Cardiac muscle cell (in vitro differentiated cells and primary cell): ENCODE data around the gene NKX6-2. TPM values are rescaled to one million over a fixed set of nuclear protein-coding genes. Genes with fewer than 3 reads are reported as not detected.

Experiments used
- DNase-seq, 2 donors: peaks; one replicate each; pipeline versions ENCODE4 v3.0.0 to v3.0.0-alpha.2; 2010 to 2017; ENCODE audit warnings: low read depth in 1 of 2, low spot score in 1 of 2
- H3K27ac ChIP-seq: fragments of 200-600 bp; sonication (generic); 2 replicates; pipeline ENCODE4 v1.5.1; 2016
- H3K27me3 ChIP-seq: fragments of 200-600 bp; sonication (generic); 2 replicates; pipeline ENCODE4 v1.6.0; 2016; ENCODE audit warnings: control low read depth
- H3K36me3 ChIP-seq: fragments of 200-600 bp; sonication (generic); 2 replicates; pipeline ENCODE4 v1.5.1; 2016; ENCODE audit warnings: control low read depth
- H3K4me1 ChIP-seq: fragments of 200-600 bp; sonication (generic); 2 replicates; pipeline ENCODE4 v1.8.1; 2017; ENCODE audit warnings: low read depth, mild to moderate bottlenecking, mixed run types
- H3K4me3 ChIP-seq: fragments of 200-600 bp; sonication (generic); 2 replicates; pipeline ENCODE4 v1.5.1; 2016; ENCODE audit warnings: mild to moderate bottlenecking
- H3K9me3 ChIP-seq: fragments of 200-600 bp; sonication (generic); 2 replicates; pipeline ENCODE4 v1.5.1; 2017; ENCODE audit warnings: low read depth, mild to moderate bottlenecking, control low read depth
- polyA plus RNA-seq: library from polyadenylated mRNA; unstranded; fragments of >200 nt; fragmentation: Nextera tagmentation; extraction: Ambion mirVana; gene quantifications from 2 replicates; pipeline ENCODE4 v1.2.1, GENCODE V29; 2016
- total RNA-seq: library from RNA; depleted of rRNA; stranded (reverse); fragments of >200 nt; gene quantifications from 2 replicates; pipeline ENCODE4 v1.2.3, GENCODE V29; 2016
- TF ChIP-seq, protein P1 (sequence below): IDR thresholded peaks from 2 replicates; pipeline ENCODE4 v1.5.1; 2012; ENCODE audit warnings: low read depth, mild to moderate bottlenecking, low read length

The NKX6-2 gene
- total and polyA plus RNA-seq, 2 experiments from 2014 or later, result 0.09 to 15.4 TPM

DNA sequence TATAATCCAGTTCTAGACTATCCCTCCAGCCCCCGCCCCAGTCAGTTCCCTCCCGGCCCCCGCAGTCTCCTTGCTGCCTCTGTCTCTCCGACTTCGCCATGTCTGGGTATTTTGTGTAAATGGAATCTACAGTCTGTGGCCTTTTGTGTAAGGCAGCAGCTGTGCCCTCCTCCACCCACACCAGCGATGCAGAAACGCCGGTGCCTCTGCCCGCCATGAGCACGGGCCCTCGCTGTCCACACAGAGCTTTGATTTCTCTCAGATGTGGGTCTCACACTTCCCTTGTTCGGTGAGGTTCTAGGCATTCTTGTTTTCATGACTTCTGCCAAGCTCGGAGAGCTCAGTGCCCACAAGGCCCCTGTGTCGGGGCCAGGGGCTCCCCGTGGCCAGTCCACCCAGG lies 37.8 kb downstream of the NKX6-2 start:
- no peak for DNase-seq
- Histone ChIP-seq H3K9me3 (no peaks in the 10 kb centered on the region), H3K4me1 (peaks cover 10% of the 10 kb centered on the region), H3K4me3 (no peak overlapping the region), H3K27ac (no peak overlapping the region), H3K36me3 (no peaks in the 10 kb centered on the region), H3K27me3 (no peaks in the 10 kb centered on the region)
- TF ChIP-seq, protein P1, sequence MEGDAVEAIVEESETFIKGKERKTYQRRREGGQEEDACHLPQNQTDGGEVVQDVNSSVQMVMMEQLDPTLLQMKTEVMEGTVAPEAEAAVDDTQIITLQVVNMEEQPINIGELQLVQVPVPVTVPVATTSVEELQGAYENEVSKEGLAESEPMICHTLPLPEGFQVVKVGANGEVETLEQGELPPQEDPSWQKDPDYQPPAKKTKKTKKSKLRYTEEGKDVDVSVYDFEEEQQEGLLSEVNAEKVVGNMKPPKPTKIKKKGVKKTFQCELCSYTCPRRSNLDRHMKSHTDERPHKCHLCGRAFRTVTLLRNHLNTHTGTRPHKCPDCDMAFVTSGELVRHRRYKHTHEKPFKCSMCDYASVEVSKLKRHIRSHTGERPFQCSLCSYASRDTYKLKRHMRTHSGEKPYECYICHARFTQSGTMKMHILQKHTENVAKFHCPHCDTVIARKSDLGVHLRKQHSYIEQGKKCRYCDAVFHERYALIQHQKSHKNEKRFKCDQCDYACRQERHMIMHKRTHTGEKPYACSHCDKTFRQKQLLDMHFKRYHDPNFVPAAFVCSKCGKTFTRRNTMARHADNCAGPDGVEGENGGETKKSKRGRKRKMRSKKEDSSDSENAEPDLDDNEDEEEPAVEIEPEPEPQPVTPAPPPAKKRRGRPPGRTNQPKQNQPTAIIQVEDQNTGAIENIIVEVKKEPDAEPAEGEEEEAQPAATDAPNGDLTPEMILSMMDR, result no peak

- no peaks in the 10 kb centered on the region for H3K9me3 ChIP-seq
- H3K27ac ChIP-seq, result peak overlapping the region; percentile 44
- TF ChIP-seq, protein P1, result no peak
- no peaks in the 10 kb centered on the region for H3K36me3 ChIP-seq
- no peak overlapping the region for H3K4me3 ChIP-seq
- no peaks in the 10 kb centered on the region for H3K27me3 ChIP-seq
- H3K4me1 ChIP-seq, result peaks cover 10% of the 10 kb centered on the region
- DNase-seq, result peak in 1 of 2 donors; percentile 52
Measured at GRCh38 chr10:132746801-132747625, 38.9 kb downstream of the NKX6-2 start.

DNA sequence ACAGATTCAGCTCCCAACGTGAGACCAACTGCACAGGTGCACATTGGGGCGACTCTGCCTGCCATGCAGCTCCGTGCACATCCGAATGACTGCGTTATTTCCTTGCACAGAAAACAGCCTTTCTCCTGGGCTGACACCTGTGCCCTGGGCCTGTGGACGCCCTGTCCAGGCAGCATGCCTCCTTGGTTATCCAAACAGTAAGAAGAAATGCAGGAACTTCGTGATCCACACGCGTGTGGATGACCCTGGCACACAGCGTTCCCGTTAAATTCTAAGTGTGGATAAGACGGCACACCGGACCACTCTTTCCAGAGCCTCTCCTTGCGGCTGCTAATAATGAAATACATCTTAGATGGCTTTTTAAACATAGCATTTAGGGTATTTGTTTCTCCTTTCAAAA lies 39.6 kb downstream of the NKX6-2 start:
- Histone ChIP-seq H3K27me3 (no peaks in the 10 kb centered on the region), H3K4me3 (no peak overlapping the region), H3K9me3 (no peaks in the 10 kb centered on the region), H3K27ac (peak overlapping the region; percentile 44), H3K4me1 (peaks cover 10% of the 10 kb centered on the region), H3K36me3 (no peaks in the 10 kb centered on the region)
- DNase-seq, result no peak
- TF ChIP-seq, protein P1, result no peak

DNA sequence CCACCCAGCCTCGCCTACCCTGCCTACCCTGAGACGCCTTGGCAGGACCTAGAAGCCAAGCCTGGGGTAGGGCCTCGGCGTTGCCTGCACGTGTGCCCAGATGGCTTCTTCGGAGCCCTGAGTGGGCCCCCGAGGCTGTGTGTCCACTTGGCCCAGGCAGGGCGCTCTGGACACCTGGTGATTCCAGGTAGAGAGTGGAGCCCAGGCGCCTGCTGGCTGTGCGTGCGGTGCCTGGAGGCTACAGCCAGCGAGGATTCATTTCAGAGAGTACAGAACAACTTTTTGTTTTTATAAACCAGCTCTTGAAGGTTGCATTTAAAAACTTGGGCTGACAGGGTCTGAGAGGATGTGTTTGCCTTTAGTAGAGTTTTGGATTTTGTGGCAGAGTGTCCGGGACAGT lies 40.0 kb downstream of the NKX6-2 start:
- Histone ChIP-seq H3K36me3 (no peaks in the 10 kb centered on the region), H3K27me3 (no peaks in the 10 kb centered on the region), H3K4me3 (no peak overlapping the region), H3K4me1 (peaks cover 10% of the 10 kb centered on the region), H3K9me3 (no peaks in the 10 kb centered on the region), H3K27ac (no peak overlapping the region)
- DNase-seq, result no peak
- TF ChIP-seq, protein P1, result no peak

- DNase-seq, result no peak
- no peak overlapping the region for H3K4me3 ChIP-seq
- peaks cover 10% of the 10 kb centered on the region for H3K4me1 ChIP-seq
- no peak overlapping the region for H3K27ac ChIP-seq
- H3K27me3 ChIP-seq, result no peaks in the 10 kb centered on the region
- TF ChIP-seq, protein P1, result no peak
- H3K9me3 ChIP-seq, result no peaks in the 10 kb centered on the region
- no peaks in the 10 kb centered on the region for H3K36me3 ChIP-seq
Measured at GRCh38 chr10:132745511-132745910, 40.4 kb downstream of the NKX6-2 start.
